MM.1S (cell line): ENCODE results near the gene SIGLEC6.

Experiments
- DNase-seq: peaks from one replicate; pipeline ENCODE4 v3.0.0-alpha.2; 2015
- H2AFZ ChIP-seq: fragments of 300-600 bp; sonication (generic); 2 replicates; pipeline ENCODE4 v1.6.0; 2016; ENCODE audit warnings: antibody characterized with exemption, low read length
- H3F3A ChIP-seq: fragments of 300-600 bp; sonication (generic); 2 replicates; pipeline ENCODE4 v1.6.1; 2016; ENCODE audit warnings: mild to moderate bottlenecking, antibody characterized with exemption, low read length, moderate library complexity, mixed read lengths; ENCODE audit not compliant: insufficient read depth
- H3K27ac ChIP-seq: fragments of 300-600 bp; sonication (generic); 2 replicates; pipeline ENCODE4 v1.5.1; 2016; ENCODE audit warnings: mild to moderate bottlenecking, low read length
- H3K27me3 ChIP-seq: fragments of 300-600 bp; sonication (generic); replicated peaks from 2 replicates; pipeline ENCODE4 v1.6.0; 2016; ENCODE audit warnings: low read length; ENCODE audit not compliant: insufficient read depth
- H3K36me3 ChIP-seq: fragments of 300-600 bp; sonication (generic); replicated peaks from 2 replicates; pipeline ENCODE4 v1.6.1; 2016; ENCODE audit warnings: mild to moderate bottlenecking, low read length, mixed read lengths; ENCODE audit not compliant: insufficient read depth
- H3K4me1 ChIP-seq: fragments of 300-600 bp; sonication (generic); 2 replicates; pipeline ENCODE4 v1.6.1; 2016; ENCODE audit warnings: low read length, mixed read lengths
- H3K4me2 ChIP-seq: fragments of 300-600 bp; sonication (generic); 2 replicates; pipeline ENCODE4 v1.6.0; 2016; ENCODE audit warnings: low read depth, low read length
- H3K4me3 ChIP-seq: fragments of 300-600 bp; sonication (generic); 2 replicates; pipeline ENCODE4 v1.5.1; 2016; ENCODE audit warnings: low read length, mixed read lengths
- H3K79me2 ChIP-seq: fragments of 300-600 bp; sonication (generic); 2 replicates; pipeline ENCODE4 v1.6.1; 2016; ENCODE audit warnings: mixed run types, low read length, mixed read lengths
- H3K9ac ChIP-seq: fragments of 300-600 bp; sonication (generic); 2 replicates; pipeline ENCODE4 v1.6.1; 2016; ENCODE audit warnings: low read length, mixed read lengths
- H3K9me2 ChIP-seq: fragments of 300-600 bp; sonication (generic); replicated peaks from 2 replicates; pipeline ENCODE4 v1.6.1; 2016; ENCODE audit warnings: mild to moderate bottlenecking, low read length, mixed read lengths; ENCODE audit not compliant: insufficient read depth
- H3K9me3 ChIP-seq: fragments of 300-600 bp; sonication (generic); replicated peaks from 2 replicates; pipeline ENCODE4 v1.6.1; 2016; ENCODE audit warnings: mild to moderate bottlenecking, low read length, mixed read lengths; ENCODE audit not compliant: insufficient read depth
- H4K20me1 ChIP-seq: fragments of 300-600 bp; sonication (generic); 2 replicates; pipeline ENCODE4 v1.6.1; 2016; ENCODE audit warnings: mild to moderate bottlenecking, low read length, moderate library complexity, mixed read lengths; ENCODE audit not compliant: insufficient read depth
- EZH2 ChIP-seq: fragments of 300-600 bp; sonication (generic); optimal IDR thresholded peaks from 2 replicates; pipeline ENCODE3; 2017; ENCODE audit warnings: low read depth, mild to moderate bottlenecking, antibody characterized with exemption, low read length, mixed read lengths
- EZH2phosphoT487 ChIP-seq: fragments of 300-600 bp; sonication (generic); IDR thresholded peaks from 2 replicates; pipeline ENCODE4 v1.6.1; 2018; ENCODE audit warnings: antibody characterized with exemption, low read length
- TF ChIP-seq, protein P1 (sequence below): fragments of 300-600 bp; sonication (generic); IDR thresholded peaks from 2 replicates; pipeline ENCODE4 v1.5.1; 2016; ENCODE audit warnings: antibody characterized with exemption, low read length, mixed read lengths

SIGLEC6 gene

DNA sequence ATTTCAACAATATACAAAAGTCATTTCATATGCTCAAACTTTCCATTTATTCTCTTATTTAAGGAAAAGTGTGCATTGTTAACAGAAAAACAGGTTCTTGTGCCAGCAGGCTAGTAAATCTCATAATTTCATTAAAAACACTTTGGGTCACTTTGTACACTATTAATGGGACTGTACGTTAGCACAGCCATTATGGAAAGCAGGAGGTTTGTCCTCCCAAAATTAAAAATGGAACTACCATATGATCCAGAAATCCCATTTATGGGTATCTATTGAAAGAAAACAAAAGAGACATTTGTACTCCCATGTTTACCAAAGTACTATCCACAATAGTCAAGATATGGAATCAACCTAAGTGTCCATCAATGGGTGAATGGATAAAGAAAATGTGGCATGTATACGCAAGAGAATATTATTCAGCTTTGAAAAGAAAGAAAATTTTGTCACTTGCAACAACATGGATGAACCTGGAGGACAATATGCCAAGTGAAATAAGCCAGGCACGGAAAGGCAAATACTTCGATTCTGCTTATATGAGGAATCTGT, 8.4 kb upstream of the SIGLEC6 start:
- no peaks in the 10 kb centered on the region for H3K36me3 ChIP-seq
- no peak for TF ChIP-seq EZH2
- TF ChIP-seq EZH2phosphoT487, result no peak
- TF ChIP-seq, protein P1, sequence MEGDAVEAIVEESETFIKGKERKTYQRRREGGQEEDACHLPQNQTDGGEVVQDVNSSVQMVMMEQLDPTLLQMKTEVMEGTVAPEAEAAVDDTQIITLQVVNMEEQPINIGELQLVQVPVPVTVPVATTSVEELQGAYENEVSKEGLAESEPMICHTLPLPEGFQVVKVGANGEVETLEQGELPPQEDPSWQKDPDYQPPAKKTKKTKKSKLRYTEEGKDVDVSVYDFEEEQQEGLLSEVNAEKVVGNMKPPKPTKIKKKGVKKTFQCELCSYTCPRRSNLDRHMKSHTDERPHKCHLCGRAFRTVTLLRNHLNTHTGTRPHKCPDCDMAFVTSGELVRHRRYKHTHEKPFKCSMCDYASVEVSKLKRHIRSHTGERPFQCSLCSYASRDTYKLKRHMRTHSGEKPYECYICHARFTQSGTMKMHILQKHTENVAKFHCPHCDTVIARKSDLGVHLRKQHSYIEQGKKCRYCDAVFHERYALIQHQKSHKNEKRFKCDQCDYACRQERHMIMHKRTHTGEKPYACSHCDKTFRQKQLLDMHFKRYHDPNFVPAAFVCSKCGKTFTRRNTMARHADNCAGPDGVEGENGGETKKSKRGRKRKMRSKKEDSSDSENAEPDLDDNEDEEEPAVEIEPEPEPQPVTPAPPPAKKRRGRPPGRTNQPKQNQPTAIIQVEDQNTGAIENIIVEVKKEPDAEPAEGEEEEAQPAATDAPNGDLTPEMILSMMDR, result no peak
- H3K4me1 ChIP-seq, result no peaks in the 10 kb centered on the region
- H3F3A ChIP-seq, result no peaks in the 10 kb centered on the region
- no peaks in the 10 kb centered on the region for H3K9me2 ChIP-seq
- no peaks in the 10 kb centered on the region for H4K20me1 ChIP-seq
- no peak overlapping the region for H3K27ac ChIP-seq
- no peak overlapping the region for H3K4me2 ChIP-seq
- no peak overlapping the region for H3K9ac ChIP-seq
- DNase-seq, result no peak
- H2AFZ ChIP-seq, result no peak overlapping the region
- no peaks in the 10 kb centered on the region for H3K9me3 ChIP-seq
- no peaks in the 10 kb centered on the region for H3K27me3 ChIP-seq
- no peaks in the 10 kb centered on the region for H3K79me2 ChIP-seq
- no peak overlapping the region for H3K4me3 ChIP-seq

GRCh38 chr19:51535535-51535934, 4.1 kb upstream of the SIGLEC6 start:
- Histone ChIP-seq H3F3A (no peaks in the 10 kb centered on the region), H3K36me3 (no peaks in the 10 kb centered on the region), H4K20me1 (no peaks in the 10 kb centered on the region), H3K9me3 (no peaks in the 10 kb centered on the region), H2AFZ (no peak overlapping the region), H3K79me2 (no peaks in the 10 kb centered on the region), H3K4me3 (no peak overlapping the region), H3K4me1 (no peaks in the 10 kb centered on the region), H3K27me3 (no peaks in the 10 kb centered on the region), H3K27ac (no peak overlapping the region), H3K4me2 (no peak overlapping the region), H3K9me2 (no peaks in the 10 kb centered on the region), H3K9ac (no peak overlapping the region)
- TF ChIP-seq EZH2phosphoT487 (no peak), EZH2 (no peak)
- TF ChIP-seq, protein P1, result no peak
- no peak for DNase-seq

DNA sequence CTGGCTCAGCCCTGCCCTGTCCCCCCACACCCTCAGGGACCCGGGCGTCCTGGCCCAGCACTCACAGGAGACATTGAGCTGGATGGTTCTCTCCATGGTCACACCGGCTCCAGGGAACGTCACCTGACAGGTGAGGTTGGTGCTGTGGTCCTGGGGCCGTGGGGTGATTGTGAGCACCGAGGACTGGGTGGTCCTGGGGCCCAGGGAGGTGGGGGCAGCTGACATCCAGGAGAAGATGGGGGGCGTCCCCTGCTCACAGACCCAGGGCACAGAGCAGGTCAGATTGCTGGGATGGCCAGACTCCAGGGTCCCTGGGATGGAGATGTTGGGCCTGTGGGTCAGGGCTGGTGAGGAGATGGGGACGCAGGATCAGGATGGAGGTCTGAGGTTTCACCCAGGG, 854 bp downstream of the SIGLEC6 start:
- H3K9ac ChIP-seq, result no peak overlapping the region

More for the DNA sequence above, 854 bp downstream of the SIGLEC6 start:
- H3K4me3 ChIP-seq, result no peak overlapping the region
- no peak overlapping the region for H2AFZ ChIP-seq
- H3K4me1 ChIP-seq, result no peaks in the 10 kb centered on the region
- no peak for DNase-seq
- no peaks in the 10 kb centered on the region for H3K9me2 ChIP-seq
- no peaks in the 10 kb centered on the region for H3K27me3 ChIP-seq
- no peaks in the 10 kb centered on the region for H3K36me3 ChIP-seq
- H4K20me1 ChIP-seq, result no peaks in the 10 kb centered on the region
- no peaks in the 10 kb centered on the region for H3K79me2 ChIP-seq
- TF ChIP-seq, protein P1, result no peak
- TF ChIP-seq EZH2 (no peak), EZH2phosphoT487 (no peak)
- no peaks in the 10 kb centered on the region for H3K9me3 ChIP-seq
- no peak overlapping the region for H3K4me2 ChIP-seq
- no peak overlapping the region for H3K27ac ChIP-seq
- no peaks in the 10 kb centered on the region for H3F3A ChIP-seq
